ENCODE measurements around the gene CUL3. TPM values are rescaled to one million over a fixed set of nuclear protein-coding genes. Genes with fewer than 3 reads are reported as not detected.

Gene CUL3
- total and polyA plus RNA-seq, 2 experiments from 2014 or later, result 66.4 to 79.0 TPM

DNA sequence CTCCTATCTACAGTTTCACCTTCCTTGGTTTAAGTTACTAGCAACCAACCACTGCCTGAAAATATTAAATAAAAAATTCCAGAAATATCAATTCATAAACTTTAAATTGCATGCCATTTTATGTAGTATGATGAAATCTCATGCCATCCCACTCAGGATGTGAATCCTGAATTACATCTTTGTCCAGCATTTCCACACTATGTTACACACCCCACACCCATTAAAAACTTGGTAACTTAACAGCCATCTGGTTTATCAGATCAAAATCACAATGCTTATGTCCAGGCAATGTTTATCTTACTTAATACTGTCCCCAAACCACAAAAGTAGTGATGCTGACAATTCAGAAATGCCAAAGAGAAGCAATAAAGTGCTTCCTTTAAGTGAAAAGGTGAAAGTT lies 21.6 kb downstream of the CUL3 start:
- no peak for DNase-seq (ENCODE audit: low spot score)
- Histone ChIP-seq H3K9me3 (ENCODE audit: low read depth) (peaks cover 6% of the 10 kb centered on the region), H3K79me2 (peaks cover 100% of the 10 kb centered on the region), H3K4me2 (no peak overlapping the region), H3K27me3 (no peaks in the 10 kb centered on the region), H3K4me1 (ENCODE audit: insufficient read depth) (no peaks in the 10 kb centered on the region), H3K4me3 (no peak overlapping the region), H3K9me2 (replicated peaks; ENCODE audit: insufficient read depth) (no peaks in the 10 kb centered on the region), H3K36me3 (replicated peaks; ENCODE audit: insufficient read depth, low read depth) (peaks cover 7% of the 10 kb centered on the region), H4K20me1 (ENCODE audit: insufficient read depth, poor library complexity, severe bottlenecking) (peaks cover 98% of the 10 kb centered on the region), H2AFZ (no peak overlapping the region), H3K27ac (no peak overlapping the region)
- TF ChIP-seq EZH2phosphoT487 (IDR thresholded peaks at IDR 0.05; ENCODE audit: low read depth, severe bottlenecking, unreplicated experiment), result no peak
- TF ChIP-seq, protein P1, sequence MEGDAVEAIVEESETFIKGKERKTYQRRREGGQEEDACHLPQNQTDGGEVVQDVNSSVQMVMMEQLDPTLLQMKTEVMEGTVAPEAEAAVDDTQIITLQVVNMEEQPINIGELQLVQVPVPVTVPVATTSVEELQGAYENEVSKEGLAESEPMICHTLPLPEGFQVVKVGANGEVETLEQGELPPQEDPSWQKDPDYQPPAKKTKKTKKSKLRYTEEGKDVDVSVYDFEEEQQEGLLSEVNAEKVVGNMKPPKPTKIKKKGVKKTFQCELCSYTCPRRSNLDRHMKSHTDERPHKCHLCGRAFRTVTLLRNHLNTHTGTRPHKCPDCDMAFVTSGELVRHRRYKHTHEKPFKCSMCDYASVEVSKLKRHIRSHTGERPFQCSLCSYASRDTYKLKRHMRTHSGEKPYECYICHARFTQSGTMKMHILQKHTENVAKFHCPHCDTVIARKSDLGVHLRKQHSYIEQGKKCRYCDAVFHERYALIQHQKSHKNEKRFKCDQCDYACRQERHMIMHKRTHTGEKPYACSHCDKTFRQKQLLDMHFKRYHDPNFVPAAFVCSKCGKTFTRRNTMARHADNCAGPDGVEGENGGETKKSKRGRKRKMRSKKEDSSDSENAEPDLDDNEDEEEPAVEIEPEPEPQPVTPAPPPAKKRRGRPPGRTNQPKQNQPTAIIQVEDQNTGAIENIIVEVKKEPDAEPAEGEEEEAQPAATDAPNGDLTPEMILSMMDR (IDR thresholded peaks at IDR 0.05; ENCODE audit: poor library complexity), result no peak

DNA sequence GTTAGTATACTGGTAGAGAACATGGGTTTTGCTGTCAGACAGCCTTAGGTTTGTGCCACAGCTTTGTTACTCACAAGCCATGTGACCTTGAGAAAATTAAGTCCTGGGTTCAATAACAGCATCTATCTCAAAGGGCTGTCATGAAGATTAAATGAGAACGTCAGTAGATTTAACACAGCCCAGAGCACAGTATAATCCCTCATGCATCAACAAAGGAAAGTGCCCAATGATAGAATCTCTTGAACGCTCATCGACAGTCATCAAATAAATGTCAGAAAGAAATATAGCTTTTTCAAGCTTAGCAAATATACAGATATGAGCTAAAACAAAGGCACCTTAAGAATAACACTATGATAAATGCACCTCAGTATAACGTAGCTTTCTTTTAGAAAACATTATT lies 22.3 kb downstream of the CUL3 start:
- H3K27me3 ChIP-seq, result no peaks in the 10 kb centered on the region
- H3K79me2 ChIP-seq, result peaks cover 100% of the 10 kb centered on the region

DNA sequence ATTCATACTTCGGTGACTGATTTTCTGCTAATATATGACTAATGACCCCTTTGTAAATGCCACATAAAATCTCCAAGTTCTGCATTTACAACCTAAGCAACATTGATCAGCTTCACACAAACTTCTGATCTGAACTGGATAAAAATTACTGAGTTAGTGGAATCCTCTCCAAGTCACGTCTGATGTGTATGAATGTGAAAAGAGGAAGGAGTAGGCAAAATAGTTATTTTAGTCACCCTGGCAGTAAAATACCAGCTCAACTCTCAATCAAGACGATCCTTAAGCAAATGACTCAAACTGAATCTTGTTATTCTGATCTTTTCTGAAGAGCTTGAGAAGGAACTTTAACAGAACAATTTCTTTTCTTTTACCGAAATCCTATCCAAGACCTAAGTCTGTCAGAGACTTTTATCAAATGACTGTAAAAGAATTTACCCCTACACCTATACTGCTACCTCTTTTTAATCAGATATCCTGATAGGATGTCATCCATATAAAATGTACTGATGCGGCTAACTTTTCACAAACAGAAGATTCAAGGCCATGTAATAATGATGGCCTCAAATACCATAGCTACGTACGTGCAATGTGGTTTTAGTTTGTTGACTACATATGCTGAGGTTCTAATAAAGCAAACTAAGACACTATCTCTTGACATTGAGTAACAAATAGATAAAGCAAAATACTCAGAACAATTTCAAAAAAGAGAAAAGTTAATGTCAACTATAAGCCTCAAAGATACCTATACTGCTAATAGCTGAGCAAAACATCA lies 23.7 kb downstream of the CUL3 start:
- Histone ChIP-seq H3K27me3 (no peaks in the 10 kb centered on the region), H4K20me1 (ENCODE audit: insufficient read depth, poor library complexity, severe bottlenecking) (peaks cover 97% of the 10 kb centered on the region), H3K4me1 (ENCODE audit: insufficient read depth) (no peaks in the 10 kb centered on the region), H2AFZ (no peak overlapping the region), H3K9me2 (replicated peaks; ENCODE audit: insufficient read depth) (no peaks in the 10 kb centered on the region), H3K4me2 (no peak overlapping the region), H3K79me2 (peaks cover 100% of the 10 kb centered on the region), H3K4me3 (no peak overlapping the region), H3K9me3 (ENCODE audit: low read depth) (peaks cover 2% of the 10 kb centered on the region), H3K27ac (no peak overlapping the region), H3K36me3 (replicated peaks; ENCODE audit: insufficient read depth, low read depth) (peaks cover 4% of the 10 kb centered on the region)
- TF ChIP-seq, protein P1 (IDR thresholded peaks at IDR 0.05; ENCODE audit: poor library complexity), result no peak
- TF ChIP-seq EZH2phosphoT487 (IDR thresholded peaks at IDR 0.05; ENCODE audit: low read depth, severe bottlenecking, unreplicated experiment) (no peak), EZH2 (IDR thresholded peaks at IDR 0.05; ENCODE audit: borderline replicate concordance) (no peak)
- 92% methylated on average over 7 of the region's 7 CpGs for whole genome bisulfite sequencing (ENCODE audit: low lambda C conversion rate, missing lambda C conversion rate)
- DNase-seq (ENCODE audit: low spot score), result no peak

More for the DNA sequence above, 22.3 kb downstream of the CUL3 start:
- TF ChIP-seq, protein P1 (IDR thresholded peaks at IDR 0.05; ENCODE audit: poor library complexity), result no peak
- no peak for TF ChIP-seq EZH2phosphoT487 (IDR thresholded peaks at IDR 0.05; ENCODE audit: low read depth, severe bottlenecking, unreplicated experiment)
- TF ChIP-seq EZH2 (IDR thresholded peaks at IDR 0.05; ENCODE audit: borderline replicate concordance), result no peak
- peaks cover 6% of the 10 kb centered on the region for H3K9me3 ChIP-seq (ENCODE audit: low read depth)
- WGBS (ENCODE audit: low lambda C conversion rate, missing lambda C conversion rate), result 62% methylated on average over 4 of the region's 4 CpGs
- no peaks in the 10 kb centered on the region for H3K4me1 ChIP-seq (ENCODE audit: insufficient read depth)
- no peaks in the 10 kb centered on the region for H3K9me2 ChIP-seq (replicated peaks; ENCODE audit: insufficient read depth)
- peaks cover 98% of the 10 kb centered on the region for H4K20me1 ChIP-seq (ENCODE audit: insufficient read depth, poor library complexity, severe bottlenecking)
- no peak overlapping the region for H3K4me2 ChIP-seq
- peaks cover 7% of the 10 kb centered on the region for H3K36me3 ChIP-seq (replicated peaks; ENCODE audit: insufficient read depth, low read depth)
- no peak overlapping the region for H3K4me3 ChIP-seq
- no peak overlapping the region for H2AFZ ChIP-seq
- DNase-seq (ENCODE audit: low spot score), result no peak
- no peak overlapping the region for H3K27ac ChIP-seq

All from hepatocyte (in vitro differentiated cells).